GM12873 (cell line): ENCODE measurements around the gene NUP93.

Experiments used
- CTCF ChIP-seq: IDR thresholded peaks from 2 replicates; pipeline ENCODE4 v1.5.1; 2012; ENCODE audit warnings: low read depth, mild to moderate bottlenecking, moderate library complexity, low read length, control low read depth; ENCODE audit not compliant: insufficient read depth; ENCODE audit errors: missing control alignments

The NUP93 gene

GRCh38 chr16:56824804-56825203, 94.9 kb downstream of the NUP93 start:
- TF ChIP-seq CTCF = no peak

GRCh38 chr16:56825826-56826225, 95.9 kb downstream of the NUP93 start:
- no peak for TF ChIP-seq CTCF

GRCh38 chr16:56828647-56829046, 98.7 kb downstream of the NUP93 start:
- TF ChIP-seq CTCF = no peak

GRCh38 chr16:56830669-56831068, 100.7 kb downstream of the NUP93 start:
- TF ChIP-seq CTCF = no peak

- TF ChIP-seq CTCF = no peak
These were observed 102.8 kb downstream of the NUP93 start for GRCh38 chr16:56832768-56833167.

GRCh38 chr16:56833243-56833970, 103.5 kb downstream of the NUP93 start:
- no peak for TF ChIP-seq CTCF

GRCh38 chr16:56835320-56835719, 105.4 kb downstream of the NUP93 start:
- TF ChIP-seq CTCF = no peak
